Astrocyte (in vitro differentiated cells and primary cell): ENCODE data around the gene WDPCP.
"Not testable (repeated sequence)": the region's sequence is repeated elsewhere in the genome, so short reads cannot be mapped to it uniquely, and the experiment has no call there.

Source experiments
- EZH2 ChIP-seq: IDR thresholded peaks from 2 replicates; pipeline ENCODE4 v1.6.1; 2012; ENCODE audit warnings: mild to moderate bottlenecking, low read length, inconsistent platforms; ENCODE audit not compliant: insufficient read depth
- TF ChIP-seq, protein P1 (sequence below): IDR thresholded peaks from 2 replicates; pipeline ENCODE4 v1.5.1; 2011; ENCODE audit warnings: low read depth, mild to moderate bottlenecking, inconsistent platforms, low read length, moderate library complexity; ENCODE audit not compliant: insufficient read depth

DNA sequence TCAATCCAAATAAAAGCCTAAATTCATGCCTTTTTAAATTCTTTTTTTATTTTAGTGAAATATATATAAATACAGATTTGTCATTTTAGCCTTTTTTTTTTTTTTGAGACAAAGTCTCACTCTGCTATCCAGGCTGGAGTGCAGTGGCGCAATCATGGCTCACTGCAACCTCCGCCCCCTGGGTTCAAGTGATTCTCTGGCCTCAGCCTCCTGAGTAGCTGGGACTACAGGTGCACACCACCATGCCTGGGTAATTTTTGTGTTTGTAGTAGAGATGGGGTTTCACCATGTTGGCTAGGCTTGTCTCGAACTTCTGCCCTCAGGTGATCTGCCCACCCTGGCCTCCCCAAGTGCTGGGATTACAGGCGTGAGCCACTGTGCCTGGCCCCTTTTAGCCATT, 513.9 kb downstream of the WDPCP start:
- TF ChIP-seq, protein P1, sequence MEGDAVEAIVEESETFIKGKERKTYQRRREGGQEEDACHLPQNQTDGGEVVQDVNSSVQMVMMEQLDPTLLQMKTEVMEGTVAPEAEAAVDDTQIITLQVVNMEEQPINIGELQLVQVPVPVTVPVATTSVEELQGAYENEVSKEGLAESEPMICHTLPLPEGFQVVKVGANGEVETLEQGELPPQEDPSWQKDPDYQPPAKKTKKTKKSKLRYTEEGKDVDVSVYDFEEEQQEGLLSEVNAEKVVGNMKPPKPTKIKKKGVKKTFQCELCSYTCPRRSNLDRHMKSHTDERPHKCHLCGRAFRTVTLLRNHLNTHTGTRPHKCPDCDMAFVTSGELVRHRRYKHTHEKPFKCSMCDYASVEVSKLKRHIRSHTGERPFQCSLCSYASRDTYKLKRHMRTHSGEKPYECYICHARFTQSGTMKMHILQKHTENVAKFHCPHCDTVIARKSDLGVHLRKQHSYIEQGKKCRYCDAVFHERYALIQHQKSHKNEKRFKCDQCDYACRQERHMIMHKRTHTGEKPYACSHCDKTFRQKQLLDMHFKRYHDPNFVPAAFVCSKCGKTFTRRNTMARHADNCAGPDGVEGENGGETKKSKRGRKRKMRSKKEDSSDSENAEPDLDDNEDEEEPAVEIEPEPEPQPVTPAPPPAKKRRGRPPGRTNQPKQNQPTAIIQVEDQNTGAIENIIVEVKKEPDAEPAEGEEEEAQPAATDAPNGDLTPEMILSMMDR, result not testable (repeated sequence)
- TF ChIP-seq EZH2, result not testable (repeated sequence)
